ENCODE data around the gene SLC44A2. TPM values are rescaled to one million over a fixed set of nuclear protein-coding genes. Genes with fewer than 3 reads are reported as not detected.
A peak's percentile ranks its signal among the peaks of the same experiment; 100 is the strongest.

SLC44A2 gene
- total RNA-seq, 3 donors from 2014 or later: 90.0 to 179 (median 116) TPM

- TF ChIP-seq CTCF (IDR thresholded peaks at IDR 0.05): peak; percentile 65
- Histone ChIP-seq H3K9me3 (no peaks in the 10 kb centered on the region), H3K4me3 (no peak overlapping the region), H3K36me3 (ENCODE audit: low read depth) (no peaks in the 10 kb centered on the region), H3K4me1 (ENCODE audit: low read depth) (peaks cover 5% of the 10 kb centered on the region)
- intact Hi-C loops (cut with DNase I, micrococcal nuclease): loop anchor here (5.0 kb wide), 1 partner anchor 62 kb away; no protein-coding TSS in a partner anchor
- ATAC-seq: peak; percentile 94
- peak; percentile 85 to 91 (median 88) for DNase-seq
These were observed 19.1 kb downstream of the SLC44A2 start for GRCh38 chr19:10644260-10645007.

- H3K9me3 ChIP-seq: no peaks in the 10 kb centered on the region
- H3K36me3 ChIP-seq (ENCODE audit: low read depth): no peaks in the 10 kb centered on the region
- ATAC-seq (no peak), DNase-seq (no peak)
- no peak overlapping the region for H3K4me3 ChIP-seq
- peaks cover 2% of the 10 kb centered on the region for H3K4me1 ChIP-seq (ENCODE audit: low read depth)
- no peak for TF ChIP-seq CTCF (IDR thresholded peaks at IDR 0.05)
- intact Hi-C loops (cut with DNase I, micrococcal nuclease): no loop called here
These were observed 21.3 kb downstream of the SLC44A2 start for GRCh38 chr19:10646456-10647159.

GRCh38 chr19:10648360-10648759 lies 23.0 kb downstream of the SLC44A2 start:
- H3K4me1 ChIP-seq (ENCODE audit: low read depth): peaks cover 11% of the 10 kb centered on the region
- ATAC-seq: no peak
- no peaks in the 10 kb centered on the region for H3K36me3 ChIP-seq (ENCODE audit: low read depth)
- intact Hi-C loops (cut with DNase I, micrococcal nuclease): no loop called here
- no peak for TF ChIP-seq CTCF (IDR thresholded peaks at IDR 0.05)
- no peaks in the 10 kb centered on the region for H3K9me3 ChIP-seq
- no peak overlapping the region for H3K4me3 ChIP-seq
- no peak for DNase-seq

- intact Hi-C loops (cut with DNase I, micrococcal nuclease): no loop called here
- ATAC-seq (no peak), DNase-seq (no peak)
- Histone ChIP-seq H3K36me3 (ENCODE audit: low read depth) (peaks cover 6% of the 10 kb centered on the region), H3K4me3 (no peak overlapping the region), H3K4me1 (ENCODE audit: low read depth) (peaks cover 24% of the 10 kb centered on the region), H3K9me3 (no peaks in the 10 kb centered on the region)
- no peak for TF ChIP-seq CTCF (IDR thresholded peaks at IDR 0.05)
These were observed 26.5 kb downstream of the SLC44A2 start for GRCh38 chr19:10651851-10652250.

- Histone ChIP-seq H3K9me3 (no peaks in the 10 kb centered on the region), H3K4me1 (ENCODE audit: low read depth) (peaks cover 29% of the 10 kb centered on the region), H3K4me3 (peak overlapping the region; percentile 93), H3K36me3 (ENCODE audit: low read depth) (peaks cover 6% of the 10 kb centered on the region)
- TF ChIP-seq CTCF (IDR thresholded peaks at IDR 0.05): peak; percentile 6
- intact Hi-C loops (cut with DNase I, micrococcal nuclease): no loop called here
- DNase-seq: no peak
- ATAC-seq: peak; percentile 4
These were observed 28.1 kb downstream of the SLC44A2 start for GRCh38 chr19:10653482-10653731.
